HEK293 (cell line): ENCODE measurements around the gene RNF10.
A peak's percentile ranks its signal among the peaks of the same experiment; 100 is the strongest.
"Not testable (repeated sequence)": the region's sequence is repeated elsewhere in the genome, so short reads cannot be mapped to it uniquely, and the experiment has no call there.

Source experiments
- CTCF ChIA-PET: fragments of 350-600 bp; formaldehyde crosslinking; extraction: SDS; loops from one replicate; lab custom pipeline; 2021; ENCODE audit warnings: antibody characterized with exemption; lab: Yijun Ruan, JAX
- POLR2A ChIA-PET: fragments of 300-600 bp; formaldehyde crosslinking; extraction: SDS; loops from one replicate; lab custom pipeline; 2020; ENCODE audit warnings: antibody characterized with exemption, inconsistent platforms; lab: Yijun Ruan, JAX
- H3K27ac ChIP-seq: fragments of 200-500 bp; sonication (Bioruptor generic); 2 replicates; pipeline ENCODE4 v1.5.1; 2014; ENCODE audit warnings: low read depth, low read length, control low read depth, inconsistent platforms; ENCODE audit errors: extremely low read depth
- H3K36me3 ChIP-seq, 2 experiments: fragments of 200-500 bp in 1 of 2; sonication (Bioruptor generic) in 1 of 2; 1 replicate in 1 of 2; 2 replicates in 1 of 2; pipeline ENCODE4 v1.5.1; 2014 to 2017; ENCODE audit warnings: inconsistent platforms in 2 of 2, low read length in 2 of 2; ENCODE audit not compliant: control insufficient read depth in 2 of 2, insufficient read depth in 1 of 2
- H3K4me1 ChIP-seq: fragments of 200-500 bp; sonication (Bioruptor generic); 2 replicates; pipeline ENCODE4 v1.5.1; 2014; ENCODE audit warnings: mild to moderate bottlenecking, low read length, inconsistent platforms; ENCODE audit not compliant: control insufficient read depth, insufficient read depth
- H3K4me3 ChIP-seq: 2 replicates; pipeline ENCODE4 v1.5.1; 2011; ENCODE audit warnings: low read depth, mild to moderate bottlenecking, control low read depth, low read length, moderate library complexity
- H3K9me3 ChIP-seq: fragments of 200-500 bp; sonication (Bioruptor generic); 2 replicates; pipeline ENCODE4 v1.5.1; 2014; ENCODE audit warnings: low read depth, low read length, inconsistent platforms; ENCODE audit not compliant: control insufficient read depth, insufficient read depth
- KLF1 ChIP-seq: fragments of 450-650 bp; formaldehyde crosslinking; IDR thresholded peaks from 2 replicates; pipeline ENCODE4 v1.5.1; 2016; ENCODE audit warnings: missing biosample characterization, missing genetic modification characterization
- MYNN ChIP-seq: fragments of 450-650 bp; formaldehyde crosslinking; IDR thresholded peaks from 2 replicates; pipeline ENCODE4 v1.5.1; 2016; ENCODE audit warnings: missing biosample characterization, missing genetic modification characterization, borderline replicate concordance
- RBAK ChIP-seq: fragments of 450-650 bp; formaldehyde crosslinking; IDR thresholded peaks from 2 replicates; pipeline ENCODE4 v1.5.1; 2016; ENCODE audit warnings: missing biosample characterization, missing genetic modification characterization
- REST ChIP-seq: fragments of 450-650 bp; formaldehyde crosslinking; IDR thresholded peaks from 2 replicates; pipeline ENCODE4 v1.5.1; 2016; ENCODE audit warnings: missing biosample characterization, missing genetic modification characterization
- SCRT2 ChIP-seq: fragments of 450-650 bp; formaldehyde crosslinking; IDR thresholded peaks from 2 replicates; pipeline ENCODE4 v1.5.1; 2016; ENCODE audit warnings: missing biosample characterization, missing genetic modification characterization
- SP3 ChIP-seq: fragments of 450-650 bp; formaldehyde crosslinking; IDR thresholded peaks from 2 replicates; pipeline ENCODE4 v1.5.1; 2016; ENCODE audit warnings: missing biosample characterization, missing genetic modification characterization
- YY2 ChIP-seq: fragments of 450-650 bp; formaldehyde crosslinking; IDR thresholded peaks from 2 replicates; pipeline ENCODE4 v1.5.1; 2016; ENCODE audit warnings: missing biosample characterization, missing genetic modification characterization
- ZBTB1 ChIP-seq: fragments of 450-650 bp; formaldehyde crosslinking; IDR thresholded peaks from 2 replicates; pipeline ENCODE4 v1.5.1; 2016; ENCODE audit warnings: missing biosample characterization, missing genetic modification characterization
- ZBTB11 ChIP-seq: fragments of 450-650 bp; formaldehyde crosslinking; conservative IDR thresholded peaks from 2 replicates; pipeline ENCODE4 v1.5.1; 2016; ENCODE audit warnings: low read depth, missing biosample characterization, missing genetic modification characterization
- ZBTB21 ChIP-seq: fragments of 450-650 bp; formaldehyde crosslinking; IDR thresholded peaks from 2 replicates; pipeline ENCODE4 v1.5.1; 2017; ENCODE audit warnings: missing biosample characterization, missing genetic modification characterization
- ZBTB8A ChIP-seq: fragments of 450-650 bp; formaldehyde crosslinking; IDR thresholded peaks from 2 replicates; pipeline ENCODE4 v1.5.1; 2016; ENCODE audit warnings: missing biosample characterization, missing genetic modification characterization
- ZFP3 ChIP-seq: fragments of 450-650 bp; formaldehyde crosslinking; IDR thresholded peaks from 2 replicates; pipeline ENCODE4 v1.5.1; 2016; ENCODE audit warnings: low read depth, missing biosample characterization, missing genetic modification characterization
- ZFP37 ChIP-seq: fragments of 450-650 bp; formaldehyde crosslinking; IDR thresholded peaks from 2 replicates; pipeline ENCODE4 v1.5.1; 2016; ENCODE audit warnings: missing biosample characterization, missing genetic modification characterization
- ZNF18 ChIP-seq: fragments of 450-650 bp; formaldehyde crosslinking; IDR thresholded peaks from 2 replicates; pipeline ENCODE4 v1.5.1; 2016; ENCODE audit warnings: missing biosample characterization, missing genetic modification characterization
- ZNF202 ChIP-seq: fragments of 450-650 bp; formaldehyde crosslinking; IDR thresholded peaks from 2 replicates; pipeline ENCODE4 v1.5.1; 2016; ENCODE audit warnings: missing biosample characterization, missing genetic modification characterization, borderline replicate concordance
- ZNF223 ChIP-seq: fragments of 450-650 bp; formaldehyde crosslinking; IDR thresholded peaks from 2 replicates; pipeline ENCODE4 v1.5.1; 2016; ENCODE audit warnings: missing biosample characterization, missing genetic modification characterization
- ZNF24 ChIP-seq: fragments of 450-650 bp; formaldehyde crosslinking; IDR thresholded peaks from 2 replicates; pipeline ENCODE4 v1.5.1; 2016; ENCODE audit warnings: missing biosample characterization, missing genetic modification characterization
- ZNF292 ChIP-seq: fragments of 450-650 bp; formaldehyde crosslinking; IDR thresholded peaks from 2 replicates; pipeline ENCODE4 v1.5.1; 2016; ENCODE audit warnings: low read depth, missing biosample characterization, missing genetic modification characterization, borderline replicate concordance
- ZNF302 ChIP-seq: fragments of 450-650 bp; formaldehyde crosslinking; IDR thresholded peaks from 2 replicates; pipeline ENCODE4 v1.5.1; 2016; ENCODE audit warnings: missing biosample characterization, missing genetic modification characterization, low read depth
- ZNF354C ChIP-seq: fragments of 450-650 bp; formaldehyde crosslinking; IDR thresholded peaks from 2 replicates; pipeline ENCODE4 v1.5.1; 2016; ENCODE audit warnings: missing biosample characterization, missing genetic modification characterization, low read depth, borderline replicate concordance
- ZNF394 ChIP-seq: fragments of 450-650 bp; formaldehyde crosslinking; IDR thresholded peaks from 2 replicates; pipeline ENCODE4 v1.5.1; 2016; ENCODE audit warnings: missing biosample characterization, missing genetic modification characterization, mild to moderate bottlenecking, moderate library complexity, borderline replicate concordance
- ZNF404 ChIP-seq: fragments of 450-650 bp; formaldehyde crosslinking; IDR thresholded peaks from 2 replicates; pipeline ENCODE4 v1.5.1; 2017; ENCODE audit warnings: missing biosample characterization, missing genetic modification characterization
- ZNF433 ChIP-seq: fragments of 450-650 bp; formaldehyde crosslinking; IDR thresholded peaks from 2 replicates; pipeline ENCODE4 v1.5.1; 2016; ENCODE audit warnings: missing biosample characterization, missing genetic modification characterization, low read depth
- ZNF501 ChIP-seq: fragments of 450-650 bp; formaldehyde crosslinking; IDR thresholded peaks from 2 replicates; pipeline ENCODE4 v1.5.1; 2016; ENCODE audit warnings: missing biosample characterization, missing genetic modification characterization
- ZNF510 ChIP-seq: fragments of 450-650 bp; formaldehyde crosslinking; IDR thresholded peaks from 2 replicates; pipeline ENCODE4 v1.5.1; 2018; ENCODE audit warnings: mild to moderate bottlenecking, missing genetic modification characterization, missing biosample characterization; ENCODE audit not compliant: insufficient replicate concordance
- ZNF529 ChIP-seq: fragments of 450-650 bp; formaldehyde crosslinking; IDR thresholded peaks from 2 replicates; pipeline ENCODE4 v1.5.1; 2017; ENCODE audit warnings: missing genetic modification characterization, missing biosample characterization; ENCODE audit not compliant: insufficient replicate concordance
- ZNF580 ChIP-seq: fragments of 450-650 bp; formaldehyde crosslinking; IDR thresholded peaks from 2 replicates; pipeline ENCODE4 v1.5.1; 2016; ENCODE audit warnings: missing biosample characterization, missing genetic modification characterization
- ZNF654 ChIP-seq: fragments of 450-650 bp; formaldehyde crosslinking; IDR thresholded peaks from 2 replicates; pipeline ENCODE4 v1.5.1; 2016; ENCODE audit warnings: low read depth, missing biosample characterization, missing genetic modification characterization
- ZNF664 ChIP-seq: fragments of 450-650 bp; formaldehyde crosslinking; IDR thresholded peaks from 2 replicates; pipeline ENCODE4 v1.5.1; 2016; ENCODE audit warnings: missing biosample characterization, missing genetic modification characterization

Gene RNF10

GRCh38 chr12:120530418-120530761, 3.8 kb upstream of the RNF10 start:
- H3K36me3 ChIP-seq, H3K4me3 ChIP-seq, H3K9me3 ChIP-seq, H3K27ac ChIP-seq, H3K4me1 ChIP-seq: not testable (repeated sequence)
- ChIA-PET POLR2A (interaction anchor here (2.0 kb wide), 1 partner anchor 34 kb away, joined by 26 read pairs; the partner anchor contains the start of gene DYNLL1), CTCF (interaction anchor here (0.6 kb wide), 1 partner anchor 13 kb away, joined by 3 read pairs; no protein-coding TSS in a partner anchor)
- TF ChIP-seq ZNF18 (tag by site-specific recombination) (peak; percentile 48; the same call in 1 of the 2 replicates), ZBTB11 (peak; percentile 72), RBAK (peak; percentile 71; the same call in 1 of the 2 replicates), ZBTB1 (tag by site-specific recombination) (peak; percentile 40; the same call in 1 of the 2 replicates), ZNF354C (tag by site-specific recombination) (peak; percentile 61; the same call in 1 of the 2 replicates), REST (tag by site-specific recombination) (peak; percentile 62; the same call in 1 of the 2 replicates), ZFP37 (tag by site-specific recombination) (0 out of 2 replicates have a peak, but pooled peaks have one; percentile 45), ZNF223 (tag by site-specific recombination) (peak; percentile 60; the same call in 1 of the 2 replicates), ZNF433 (peak; percentile 94), YY2 (tag by site-specific recombination) (peak; percentile 43; the same call in 1 of the 2 replicates), MYNN (peak; percentile 54; the same call in 1 of the 2 replicates), SP3 (tag by site-specific recombination) (peak; percentile 31; the same call in 1 of the 2 replicates), ZNF202 (tag by site-specific recombination) (peak; percentile 60; the same call in 1 of the 2 replicates), ZNF394 (tag by site-specific recombination) (peak; percentile 95), ZNF24 (tag by site-specific recombination) (peak; percentile 75; the same call in 1 of the 2 replicates), ZNF404 (peak; percentile 74; the same call in 1 of the 2 replicates), ZFP3 (tag by site-specific recombination) (0 out of 2 replicates have a peak, but pooled peaks have one; percentile 19), SCRT2 (peak; percentile 27), ZNF580 (tag by site-specific recombination) (peak; percentile 82; the same call in 1 of the 2 replicates), ZNF292 (0 out of 2 replicates have a peak, but pooled peaks have one; percentile 54), ZNF302 (0 out of 2 replicates have a peak, but pooled peaks have one; percentile 52), ZBTB8A (peak; percentile 71), ZNF529 (tag by site-specific recombination) (peak; percentile 67), ZNF654 (tag by site-specific recombination) (peak; percentile 49), ZNF664 (tag by site-specific recombination) (peak; percentile 62; the same call in 1 of the 2 replicates), ZNF510 (tag by site-specific recombination) (peak; percentile 72), KLF1 (peak; percentile 6; the same call in 1 of the 2 replicates), ZNF501 (tag by site-specific recombination) (peak; percentile 42; the same call in 1 of the 2 replicates), ZBTB21 (tag by site-specific recombination) (peak; percentile 54)
